Cardiac muscle cell (in vitro differentiated cells and primary cell): Measurements from ENCODE around the gene HECW1. TPM values are rescaled to one million over a fixed set of nuclear protein-coding genes. Genes with fewer than 3 reads are reported as not detected.

ENCODE experiments used
- DNase-seq, 2 donors: peaks; one replicate each; pipeline versions ENCODE4 v3.0.0 to v3.0.0-alpha.2; 2010 to 2017; ENCODE audit warnings: low read depth in 1 of 2, low spot score in 1 of 2
- H3K27ac ChIP-seq: fragments of 200-600 bp; sonication (generic); 2 replicates; pipeline ENCODE4 v1.5.1; 2016
- H3K27me3 ChIP-seq: fragments of 200-600 bp; sonication (generic); 2 replicates; pipeline ENCODE4 v1.6.0; 2016; ENCODE audit warnings: control low read depth
- H3K36me3 ChIP-seq: fragments of 200-600 bp; sonication (generic); 2 replicates; pipeline ENCODE4 v1.5.1; 2016; ENCODE audit warnings: control low read depth
- H3K4me1 ChIP-seq: fragments of 200-600 bp; sonication (generic); 2 replicates; pipeline ENCODE4 v1.8.1; 2017; ENCODE audit warnings: low read depth, mild to moderate bottlenecking, mixed run types
- H3K4me3 ChIP-seq: fragments of 200-600 bp; sonication (generic); 2 replicates; pipeline ENCODE4 v1.5.1; 2016; ENCODE audit warnings: mild to moderate bottlenecking
- H3K9me3 ChIP-seq: fragments of 200-600 bp; sonication (generic); 2 replicates; pipeline ENCODE4 v1.5.1; 2017; ENCODE audit warnings: low read depth, mild to moderate bottlenecking, control low read depth
- polyA plus RNA-seq: library from polyadenylated mRNA; unstranded; fragments of >200 nt; fragmentation: Nextera tagmentation; extraction: Ambion mirVana; gene quantifications from 2 replicates; pipeline ENCODE4 v1.2.1, GENCODE V29; 2016
- total RNA-seq: library from RNA; depleted of rRNA; stranded (reverse); fragments of >200 nt; gene quantifications from 2 replicates; pipeline ENCODE4 v1.2.3, GENCODE V29; 2016
- TF ChIP-seq, protein P1 (sequence below): IDR thresholded peaks from 2 replicates; pipeline ENCODE4 v1.5.1; 2012; ENCODE audit warnings: low read depth, mild to moderate bottlenecking, low read length

Gene HECW1
- total and polyA plus RNA-seq, 2 experiments from 2014 or later, result 0.06 to 0.13 TPM

DNA sequence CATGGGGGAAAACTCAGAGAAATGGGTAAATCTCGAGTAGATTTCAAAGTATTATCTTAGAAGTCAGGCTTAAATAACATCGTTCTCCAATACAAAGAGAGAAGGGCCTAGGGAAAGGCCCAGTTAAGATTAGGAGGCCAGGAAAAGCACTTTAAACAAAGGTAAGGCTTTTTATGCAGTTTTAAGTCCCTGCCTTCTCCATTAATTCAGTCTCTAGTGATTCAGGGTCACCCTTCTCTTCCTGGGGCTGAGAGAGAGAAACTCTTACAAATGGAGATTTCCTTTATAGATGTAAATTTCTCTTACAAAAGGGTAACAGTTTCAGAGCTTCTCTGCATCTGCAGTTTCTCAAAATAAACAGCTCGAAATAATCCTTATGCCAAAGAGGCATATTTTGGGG, 179.3 kb downstream of the HECW1 start:
- no peaks in the 10 kb centered on the region for H3K27me3 ChIP-seq
- no peak overlapping the region for H3K4me3 ChIP-seq
- no peak for DNase-seq
- H3K36me3 ChIP-seq, result no peaks in the 10 kb centered on the region
- no peaks in the 10 kb centered on the region for H3K9me3 ChIP-seq
- no peaks in the 10 kb centered on the region for H3K4me1 ChIP-seq
- no peak overlapping the region for H3K27ac ChIP-seq
- TF ChIP-seq, protein P1, sequence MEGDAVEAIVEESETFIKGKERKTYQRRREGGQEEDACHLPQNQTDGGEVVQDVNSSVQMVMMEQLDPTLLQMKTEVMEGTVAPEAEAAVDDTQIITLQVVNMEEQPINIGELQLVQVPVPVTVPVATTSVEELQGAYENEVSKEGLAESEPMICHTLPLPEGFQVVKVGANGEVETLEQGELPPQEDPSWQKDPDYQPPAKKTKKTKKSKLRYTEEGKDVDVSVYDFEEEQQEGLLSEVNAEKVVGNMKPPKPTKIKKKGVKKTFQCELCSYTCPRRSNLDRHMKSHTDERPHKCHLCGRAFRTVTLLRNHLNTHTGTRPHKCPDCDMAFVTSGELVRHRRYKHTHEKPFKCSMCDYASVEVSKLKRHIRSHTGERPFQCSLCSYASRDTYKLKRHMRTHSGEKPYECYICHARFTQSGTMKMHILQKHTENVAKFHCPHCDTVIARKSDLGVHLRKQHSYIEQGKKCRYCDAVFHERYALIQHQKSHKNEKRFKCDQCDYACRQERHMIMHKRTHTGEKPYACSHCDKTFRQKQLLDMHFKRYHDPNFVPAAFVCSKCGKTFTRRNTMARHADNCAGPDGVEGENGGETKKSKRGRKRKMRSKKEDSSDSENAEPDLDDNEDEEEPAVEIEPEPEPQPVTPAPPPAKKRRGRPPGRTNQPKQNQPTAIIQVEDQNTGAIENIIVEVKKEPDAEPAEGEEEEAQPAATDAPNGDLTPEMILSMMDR, result no peak

DNA sequence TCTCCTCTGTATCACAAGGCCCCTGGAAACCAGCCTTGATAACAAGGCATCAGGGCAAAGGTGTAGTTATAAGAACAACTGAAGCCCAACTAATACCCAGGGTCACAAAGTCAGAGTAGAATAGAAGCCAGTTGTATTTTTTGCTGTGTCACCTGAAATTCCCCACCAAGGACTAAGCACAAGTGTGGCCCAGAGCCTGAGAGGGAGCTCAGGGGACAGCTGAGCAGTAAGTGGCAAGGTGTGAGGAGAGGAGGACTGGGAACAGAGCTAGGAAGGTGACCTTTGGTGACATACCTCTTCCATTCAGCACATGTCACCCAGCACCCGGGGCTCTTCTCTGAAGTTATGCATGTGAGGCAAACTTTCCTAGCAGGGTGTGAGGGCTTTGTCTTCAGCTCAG, 179.9 kb downstream of the HECW1 start:
- H3K9me3 ChIP-seq, result no peaks in the 10 kb centered on the region
- no peak for DNase-seq
- TF ChIP-seq, protein P1, result no peak
- no peaks in the 10 kb centered on the region for H3K36me3 ChIP-seq
- no peak overlapping the region for H3K4me3 ChIP-seq
- no peaks in the 10 kb centered on the region for H3K27me3 ChIP-seq
- no peaks in the 10 kb centered on the region for H3K4me1 ChIP-seq
- H3K27ac ChIP-seq, result no peak overlapping the region

DNA sequence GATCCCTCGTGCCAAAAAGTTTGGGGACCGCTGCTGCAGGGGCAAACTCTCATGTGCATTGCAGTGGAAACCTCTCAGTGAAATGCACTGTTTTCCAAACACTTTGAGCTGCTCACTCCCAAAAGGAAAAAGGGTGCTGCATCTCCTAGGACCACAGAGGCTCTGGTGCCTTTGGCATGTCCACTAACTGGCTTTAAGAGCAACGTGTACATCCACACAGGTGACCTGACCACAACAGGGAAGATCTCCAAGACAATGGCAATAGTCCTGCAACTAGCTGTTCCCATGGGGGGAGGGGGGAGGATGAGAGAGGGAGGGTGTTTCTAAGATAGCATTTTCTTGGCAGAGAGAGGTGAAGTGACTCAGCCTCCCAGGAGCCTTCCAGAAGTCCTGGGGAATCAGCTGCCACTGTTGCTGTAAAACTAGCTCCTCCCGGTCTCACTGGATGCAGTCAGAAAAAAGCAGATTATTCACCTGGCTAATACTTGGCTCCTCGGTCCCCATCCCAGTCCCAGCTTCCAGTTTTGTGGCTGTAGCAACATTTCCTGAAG, 181.7 kb downstream of the HECW1 start:
- TF ChIP-seq, protein P1, result no peak
- Histone ChIP-seq H3K36me3 (no peaks in the 10 kb centered on the region), H3K27me3 (no peaks in the 10 kb centered on the region), H3K4me3 (no peak overlapping the region), H3K4me1 (no peaks in the 10 kb centered on the region), H3K9me3 (no peaks in the 10 kb centered on the region), H3K27ac (no peak overlapping the region)
- DNase-seq, result peak in 1 of 2 donors; percentile 81

- Histone ChIP-seq H3K36me3 (no peaks in the 10 kb centered on the region), H3K27ac (no peak overlapping the region), H3K4me1 (no peaks in the 10 kb centered on the region), H3K27me3 (no peaks in the 10 kb centered on the region), H3K9me3 (no peaks in the 10 kb centered on the region), H3K4me3 (no peak overlapping the region)
- TF ChIP-seq, protein P1, result no peak
- no peak for DNase-seq
Observed at GRCh38 chr7:43295429-43295828, 183.0 kb downstream of the HECW1 start.

- TF ChIP-seq, protein P1, result no peak
- no peak overlapping the region for H3K4me3 ChIP-seq
- no peak overlapping the region for H3K27ac ChIP-seq
- H3K4me1 ChIP-seq, result no peaks in the 10 kb centered on the region
- DNase-seq, result no peak
- no peaks in the 10 kb centered on the region for H3K27me3 ChIP-seq
- no peaks in the 10 kb centered on the region for H3K9me3 ChIP-seq
- no peaks in the 10 kb centered on the region for H3K36me3 ChIP-seq
Observed at GRCh38 chr7:43296306-43296705, 183.9 kb downstream of the HECW1 start.
